ENCODE data around the gene TAPBP. TPM values are rescaled to one million over a fixed set of nuclear protein-coding genes. Genes with fewer than 3 reads are reported as not detected.
"Not testable (repeated sequence)": the region's sequence is repeated elsewhere in the genome, so short reads cannot be mapped to it uniquely, and the experiment has no call there.

The TAPBP gene
- total and polyA plus RNA-seq, 12 donors, result 20.6 to 242 (median 82.7) TPM

GRCh38 chr6:33347816-33348215, 33.9 kb upstream of the TAPBP start:
- no peaks in the 10 kb centered on the region for H3K36me3 ChIP-seq
- no peak for ATAC-seq
- no peaks in the 10 kb centered on the region for H3K9me3 ChIP-seq
- intact Hi-C loops (cut with DNase I), result no loop called here
- H3K4me1 ChIP-seq, result peaks cover 0 to 12% (median 0%) of the 10 kb centered on the region in 9 donors
- no peak for DNase-seq
- H3K4me3 ChIP-seq, result no peak overlapping the region
- TF ChIP-seq, protein P1, sequence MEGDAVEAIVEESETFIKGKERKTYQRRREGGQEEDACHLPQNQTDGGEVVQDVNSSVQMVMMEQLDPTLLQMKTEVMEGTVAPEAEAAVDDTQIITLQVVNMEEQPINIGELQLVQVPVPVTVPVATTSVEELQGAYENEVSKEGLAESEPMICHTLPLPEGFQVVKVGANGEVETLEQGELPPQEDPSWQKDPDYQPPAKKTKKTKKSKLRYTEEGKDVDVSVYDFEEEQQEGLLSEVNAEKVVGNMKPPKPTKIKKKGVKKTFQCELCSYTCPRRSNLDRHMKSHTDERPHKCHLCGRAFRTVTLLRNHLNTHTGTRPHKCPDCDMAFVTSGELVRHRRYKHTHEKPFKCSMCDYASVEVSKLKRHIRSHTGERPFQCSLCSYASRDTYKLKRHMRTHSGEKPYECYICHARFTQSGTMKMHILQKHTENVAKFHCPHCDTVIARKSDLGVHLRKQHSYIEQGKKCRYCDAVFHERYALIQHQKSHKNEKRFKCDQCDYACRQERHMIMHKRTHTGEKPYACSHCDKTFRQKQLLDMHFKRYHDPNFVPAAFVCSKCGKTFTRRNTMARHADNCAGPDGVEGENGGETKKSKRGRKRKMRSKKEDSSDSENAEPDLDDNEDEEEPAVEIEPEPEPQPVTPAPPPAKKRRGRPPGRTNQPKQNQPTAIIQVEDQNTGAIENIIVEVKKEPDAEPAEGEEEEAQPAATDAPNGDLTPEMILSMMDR (IDR thresholded peaks at IDR 0.05), result no peak
- WGBS, 2 donors, result 79 to 84% methylated on average over 5 of the region's 5 CpGs
- no peak overlapping the region for H3K27ac ChIP-seq
- H3K27me3 ChIP-seq, result no peaks in the 10 kb centered on the region

- not testable (repeated sequence) for ATAC-seq
- peaks cover 0 to 12% (median 0%) of the 10 kb centered on the region in 9 donors for H3K4me1 ChIP-seq
Measured at GRCh38 chr6:33346972-33347371, 33.1 kb upstream of the TAPBP start.

GRCh38 chr6:33344701-33345697, 31.1 kb upstream of the TAPBP start:
- intact Hi-C loops (cut with DNase I), result loop anchor here in 1 of 10 donors (2.0 kb wide), 1 partner anchor 66 kb away; no protein-coding TSS in a partner anchor

More at GRCh38 chr6:33346972-33347371, 33.1 kb upstream of the TAPBP start:
- H3K4me3 ChIP-seq; H3K36me3 ChIP-seq; DNase-seq; H3K27ac ChIP-seq; H3K9me3 ChIP-seq; intact Hi-C loops (cut with DNase I); H3K27me3 ChIP-seq: not testable (repeated sequence)
- WGBS, 2 donors, result 82 to 92% methylated on average over 5 of the region's 5 CpGs

GRCh38 chr6:33343953-33344611, 30.2 kb upstream of the TAPBP start:
- no peaks in the 10 kb centered on the region for H3K36me3 ChIP-seq
- H3K4me3 ChIP-seq, result peak overlapping the region in 1 of 10 donors; percentile 9
- TF ChIP-seq, protein P1 (IDR thresholded peaks at IDR 0.05), result no peak
- H3K27ac ChIP-seq, result peak overlapping the region in 1 of 10 donors; percentile 82
- H3K9me3 ChIP-seq, result no peaks in the 10 kb centered on the region
- ATAC-seq, result peak in 2 of 8 donors; percentile 35 to 55
- no peak for DNase-seq
- peaks cover 0 to 12% (median 0%) of the 10 kb centered on the region in 9 donors for H3K4me1 ChIP-seq
- intact Hi-C loops (cut with DNase I), result loop anchor here in 1 of 10 donors (2.0 kb wide), 1 partner anchor 65 kb away; no protein-coding TSS in a partner anchor
- no peaks in the 10 kb centered on the region for H3K27me3 ChIP-seq
- 66 to 67% methylated on average over 6 of the region's 6 CpGs for WGBS, 2 donors

More at GRCh38 chr6:33344701-33345697, 31.1 kb upstream of the TAPBP start:
- no peaks in the 10 kb centered on the region for H3K9me3 ChIP-seq
- H3K36me3 ChIP-seq, result no peaks in the 10 kb centered on the region
- peak overlapping the region in 1 of 10 donors; percentile 82 for H3K27ac ChIP-seq
- ATAC-seq (peak in 6 of 8 donors; percentile 43 to 75 (median 65)), DNase-seq (peak; percentile 27 to 65)
- H3K4me3 ChIP-seq, result peak overlapping the region in 1 of 10 donors; percentile 15
- H3K27me3 ChIP-seq, result no peaks in the 10 kb centered on the region
- H3K4me1 ChIP-seq, result peaks cover 0 to 12% (median 0%) of the 10 kb centered on the region in 9 donors
- TF ChIP-seq, protein P1 (IDR thresholded peaks at IDR 0.05), result peak; percentile 38 to 73 (median 63)
- 23 to 26% methylated on average over 22 of the region's 22 CpGs for WGBS, 2 donors

DNA sequence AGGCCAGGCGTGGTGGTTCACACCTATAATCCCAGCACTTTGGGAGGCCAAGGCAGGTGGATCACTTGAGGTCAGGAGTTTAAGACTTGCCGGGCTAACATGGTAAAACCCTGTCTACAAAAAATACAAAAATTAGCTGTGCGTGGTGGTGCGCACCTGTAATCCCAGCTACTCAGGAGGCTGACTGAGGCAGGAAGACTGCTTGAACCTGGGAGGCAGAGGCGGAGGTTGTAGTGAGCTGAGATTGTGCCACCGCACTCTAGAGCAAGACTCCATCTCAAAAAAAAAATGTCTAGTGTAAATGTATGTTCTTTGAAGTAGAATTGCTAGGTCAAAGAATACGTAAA, 29.7 kb upstream of the TAPBP start:
- H3K9me3 ChIP-seq; ATAC-seq; intact Hi-C loops (cut with DNase I); H3K27me3 ChIP-seq; H3K36me3 ChIP-seq; H3K4me3 ChIP-seq; DNase-seq: not testable (repeated sequence)
- 92 to 94% methylated on average over 7 of the region's 7 CpGs for WGBS, 2 donors
- Histone ChIP-seq H3K27ac (peak overlapping the region in 1 of 10 donors; percentile 72), H3K4me1 (peaks cover 0 to 12% (median 0%) of the 10 kb centered on the region in 9 donors)
